Erythroblast (primary cell): ENCODE measurements around the gene TBC1D2.

Experiments
- GATA1 ChIP-seq: IDR thresholded peaks from 2 replicates; pipeline ENCODE4 v1.6.1; 2011; ENCODE audit warnings: low read depth, mild to moderate bottlenecking, control low read depth, low read length, moderate library complexity
- POLR2A ChIP-seq: IDR thresholded peaks from 2 replicates; pipeline ENCODE4 v1.6.1; 2011; ENCODE audit warnings: mild to moderate bottlenecking, low read length

DNA sequence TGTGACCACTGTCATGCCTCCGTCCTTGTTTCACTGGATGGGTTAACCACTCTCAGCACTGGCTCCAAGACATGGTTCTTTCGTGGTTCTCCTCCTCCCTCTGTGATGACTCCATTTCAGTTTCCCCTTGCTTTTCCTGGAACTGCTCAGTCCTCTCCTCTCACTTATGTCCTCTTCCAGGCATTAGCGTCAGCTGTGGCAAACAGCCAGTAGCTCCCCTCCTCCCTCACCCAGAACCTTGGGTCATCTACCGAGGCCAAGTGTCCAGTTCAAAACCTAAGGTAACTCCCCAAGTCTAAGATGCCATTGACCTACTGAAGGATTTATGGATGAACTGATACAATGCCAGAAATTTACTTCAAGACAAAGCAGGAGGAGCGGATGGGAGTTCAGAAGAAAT is 53.2 kb downstream of the TBC1D2 start:
- no peak for TF ChIP-seq POLR2A
- no peak for TF ChIP-seq GATA1
